ENCODE results near the gene DFFB.

DNA sequence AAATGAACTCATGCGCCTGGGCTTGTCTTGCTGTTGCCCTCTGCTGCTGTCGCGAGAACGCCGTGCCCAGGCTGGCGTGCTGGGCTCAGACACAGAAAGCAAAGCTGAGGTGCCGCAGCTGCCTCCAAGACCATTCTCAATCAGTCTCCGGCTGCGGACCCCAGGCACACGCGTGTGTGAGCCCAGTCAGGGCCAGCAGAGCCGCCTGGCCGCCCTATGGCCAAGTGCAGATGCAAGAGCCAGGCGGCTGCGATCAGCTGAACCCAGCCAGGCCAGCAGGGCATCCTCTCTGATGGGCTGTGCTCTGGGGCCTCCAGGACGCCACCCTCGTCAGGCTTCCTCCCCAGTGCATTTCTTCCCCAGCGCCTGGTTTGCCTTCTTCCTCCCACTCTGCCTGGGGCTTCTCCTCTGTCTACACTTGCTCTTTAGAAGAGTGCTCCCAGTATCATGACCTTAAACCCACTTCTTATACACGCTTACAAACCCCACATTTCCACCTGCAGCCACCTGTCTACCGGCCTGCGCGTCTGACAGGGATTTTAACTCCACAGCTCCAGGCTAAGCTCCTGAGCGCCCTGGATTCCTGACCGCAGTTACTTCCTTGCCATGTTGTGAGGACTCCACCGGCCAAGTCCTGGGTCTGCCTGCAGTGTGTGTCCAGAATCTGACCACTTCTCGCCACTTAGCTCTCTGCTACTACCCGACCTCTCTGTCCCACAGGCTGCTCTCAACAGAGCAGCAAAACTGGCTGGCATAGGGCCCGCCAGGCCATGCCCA is 39.3 kb upstream of the DFFB start:
- TF ChIP-seq CEBPB (IDR thresholded peaks at IDR 0.05) (no peak), FOXM1 (IDR thresholded peaks at IDR 0.05; ENCODE audit: borderline replicate concordance, low read depth) (no peak), EP300 (IDR thresholded peaks at IDR 0.05; ENCODE audit: borderline replicate concordance) (no peak), EGR1 (IDR thresholded peaks at IDR 0.05) (no peak), RAD21 (IDR thresholded peaks at IDR 0.05; ENCODE audit: low read depth) (no peak), CREB1 (IDR thresholded peaks at IDR 0.05; ENCODE audit: low read depth) (no peak), MAX (IDR thresholded peaks at IDR 0.05) (no peak), TEAD4 (IDR thresholded peaks at IDR 0.05) (no peak), NFIC (IDR thresholded peaks at IDR 0.05) (no peak), TCF12 (IDR thresholded peaks at IDR 0.05; ENCODE audit: low read depth) (no peak)
- TF ChIP-seq, protein P1, sequence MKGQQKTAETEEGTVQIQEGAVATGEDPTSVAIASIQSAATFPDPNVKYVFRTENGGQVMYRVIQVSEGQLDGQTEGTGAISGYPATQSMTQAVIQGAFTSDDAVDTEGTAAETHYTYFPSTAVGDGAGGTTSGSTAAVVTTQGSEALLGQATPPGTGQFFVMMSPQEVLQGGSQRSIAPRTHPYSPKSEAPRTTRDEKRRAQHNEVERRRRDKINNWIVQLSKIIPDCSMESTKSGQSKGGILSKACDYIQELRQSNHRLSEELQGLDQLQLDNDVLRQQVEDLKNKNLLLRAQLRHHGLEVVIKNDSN (IDR thresholded peaks at IDR 0.05), result no peak
